SU-DHL-6 (cell line): Measurements from ENCODE around the gene APLNR.

Experiments
- H2AFZ ChIP-seq: fragments of 200-600 bp; sonication (generic); 2 replicates; pipeline ENCODE4 v1.6.1; 2014; ENCODE audit warnings: low read depth, mild to moderate bottlenecking, moderate library complexity, mixed read lengths, antibody characterized with exemption, low read length; ENCODE audit not compliant: severe bottlenecking
- H3F3A ChIP-seq: fragments of 200-600 bp; shearing (Covaris generic); 2 replicates; pipeline ENCODE4 v1.6.0; 2016; ENCODE audit warnings: antibody characterized with exemption, mild to moderate bottlenecking; ENCODE audit not compliant: insufficient read depth
- H3K27ac ChIP-seq: fragments of 200-600 bp; sonication (generic); 2 replicates; pipeline ENCODE4 v1.5.1; 2016; ENCODE audit warnings: low read depth, mild to moderate bottlenecking, low read length, moderate library complexity, mixed read lengths
- H3K27me3 ChIP-seq: fragments of 200-600 bp; sonication (generic), shearing (Covaris generic); 2 replicates; pipeline ENCODE4 v1.6.0; 2014; ENCODE audit warnings: mild to moderate bottlenecking, low read length
- H3K36me3 ChIP-seq: fragments of 200-600 bp; sonication (generic); 2 replicates; pipeline ENCODE4 v1.6.1; 2014; ENCODE audit warnings: mild to moderate bottlenecking, low read length, mixed read lengths
- H3K4me2 ChIP-seq: fragments of 300-600, 200-600 bp; shearing (Covaris generic), sonication (generic); 2 replicates; pipeline ENCODE4 v1.6.0; 2014; ENCODE audit warnings: low read length, low read depth, mild to moderate bottlenecking; ENCODE audit not compliant: poor library complexity, severe bottlenecking
- H3K4me3 ChIP-seq: fragments of 200-600 bp; sonication (generic); 2 replicates; pipeline ENCODE4 v1.5.1; 2014; ENCODE audit warnings: antibody characterized with exemption, low read length, mild to moderate bottlenecking, mixed read lengths; ENCODE audit not compliant: insufficient read depth, poor library complexity, severe bottlenecking
- H3K79me2 ChIP-seq: fragments of 200-600 bp; sonication (generic); 2 replicates; pipeline ENCODE4 v1.6.1; 2014; ENCODE audit warnings: mild to moderate bottlenecking, low read length, moderate library complexity; ENCODE audit not compliant: insufficient read depth
- H3K9ac ChIP-seq: fragments of 200-600 bp; sonication (generic); 2 replicates; pipeline ENCODE4 v1.7.0; 2014; ENCODE audit warnings: mild to moderate bottlenecking, low read length
- H3K9me2 ChIP-seq: fragments of 200-600 bp; sonication (generic); replicated peaks from 2 replicates; pipeline ENCODE4 v1.6.1; 2014; ENCODE audit warnings: low read length; ENCODE audit not compliant: insufficient read depth
- H3K9me3 ChIP-seq: fragments of 200-600 bp; sonication (generic); 2 replicates; pipeline ENCODE4 v1.6.1; 2014; ENCODE audit warnings: low read length, mixed read lengths; ENCODE audit not compliant: insufficient read depth
- H4K20me1 ChIP-seq: fragments of 200-600 bp; sonication (generic); 2 replicates; pipeline ENCODE4 v1.6.1; 2014; ENCODE audit warnings: low read depth, mild to moderate bottlenecking, antibody characterized with exemption, low read length, moderate library complexity, mixed read lengths
- CTCF ChIP-seq: fragments of 200-600 bp; sonication (generic); IDR thresholded peaks from one replicate; pipeline ENCODE4 v1.5.1; 2017; ENCODE audit warnings: antibody characterized with exemption, mild to moderate bottlenecking, low read length, moderate library complexity; ENCODE audit not compliant: insufficient read depth, poor library complexity, severe bottlenecking
- EZH2phosphoT487 ChIP-seq: fragments of 200-600 bp; sonication (generic), shearing (Covaris generic); conservative IDR thresholded peaks from 2 replicates; pipeline ENCODE4 v1.6.1; 2018; ENCODE audit warnings: mild to moderate bottlenecking, antibody characterized with exemption, low read length, moderate library complexity, mixed read lengths

Gene APLNR

GRCh38 chr11:57276169-57276970, 39.3 kb upstream of the APLNR start:
- Histone ChIP-seq H3K4me2 (no peak overlapping the region), H3K36me3 (no peaks in the 10 kb centered on the region), H3K9me3 (no peaks in the 10 kb centered on the region), H3K9ac (no peak overlapping the region), H3K79me2 (no peaks in the 10 kb centered on the region), H4K20me1 (no peaks in the 10 kb centered on the region), H3K4me3 (no peak overlapping the region), H3K9me2 (no peaks in the 10 kb centered on the region), H3K27ac (no peak overlapping the region), H2AFZ (no peak overlapping the region), H3K27me3 (no peaks in the 10 kb centered on the region), H3F3A (no peaks in the 10 kb centered on the region)
- TF ChIP-seq CTCF, result no peak
- TF ChIP-seq EZH2phosphoT487, result no peak

DNA sequence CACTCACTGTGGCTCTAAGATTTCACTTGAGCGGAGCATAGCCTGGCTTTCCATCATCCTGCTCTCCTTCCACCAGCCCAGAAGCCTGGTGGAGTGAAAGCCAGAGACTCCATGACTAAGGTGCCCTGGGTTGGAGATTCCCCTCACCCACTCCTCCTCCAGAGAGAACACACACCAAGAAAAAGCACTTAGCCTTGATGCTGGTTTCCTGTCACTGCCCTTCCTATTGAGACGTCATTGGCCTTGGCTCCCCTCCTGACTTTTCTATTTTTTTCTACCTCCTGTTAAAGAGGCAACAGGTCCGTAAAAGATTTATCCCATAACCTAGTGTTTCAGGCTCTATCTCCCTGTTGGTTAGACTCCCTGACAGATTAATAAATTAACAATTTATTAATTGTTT, 38.5 kb upstream of the APLNR start:
- Histone ChIP-seq H3K4me2 (no peak overlapping the region), H3K9me3 (no peaks in the 10 kb centered on the region), H3K79me2 (no peaks in the 10 kb centered on the region), H3K9me2 (no peaks in the 10 kb centered on the region), H3K4me3 (no peak overlapping the region), H3K9ac (no peak overlapping the region), H3K27ac (no peak overlapping the region), H2AFZ (no peak overlapping the region), H3K27me3 (no peaks in the 10 kb centered on the region), H3F3A (no peaks in the 10 kb centered on the region), H4K20me1 (no peaks in the 10 kb centered on the region), H3K36me3 (no peaks in the 10 kb centered on the region)
- TF ChIP-seq CTCF (no peak), EZH2phosphoT487 (no peak)

GRCh38 chr11:57274904-57275498, 38.0 kb upstream of the APLNR start:
- no peak overlapping the region for H3K4me3 ChIP-seq
- no peak overlapping the region for H3K4me2 ChIP-seq
- no peaks in the 10 kb centered on the region for H3K9me2 ChIP-seq
- no peaks in the 10 kb centered on the region for H3K36me3 ChIP-seq
- H3K27me3 ChIP-seq, result no peaks in the 10 kb centered on the region
- no peaks in the 10 kb centered on the region for H4K20me1 ChIP-seq
- H3K9me3 ChIP-seq, result no peaks in the 10 kb centered on the region
- no peaks in the 10 kb centered on the region for H3K79me2 ChIP-seq
- no peaks in the 10 kb centered on the region for H3F3A ChIP-seq
- H3K9ac ChIP-seq, result no peak overlapping the region
- H2AFZ ChIP-seq, result no peak overlapping the region
- H3K27ac ChIP-seq, result no peak overlapping the region
- TF ChIP-seq EZH2phosphoT487 (no peak), CTCF (no peak)
